Right kidney (tissue), 1 donor: Measurements from ENCODE around the gene ST14.
"Not testable (repeated sequence)": the region's sequence is repeated elsewhere in the genome, so short reads cannot be mapped to it uniquely, and the experiment has no call there.

Experiments
- DNase-seq: peaks from one replicate; pipeline ENCODE4 v3.0.0-alpha.2; 2016

Gene ST14

DNA sequence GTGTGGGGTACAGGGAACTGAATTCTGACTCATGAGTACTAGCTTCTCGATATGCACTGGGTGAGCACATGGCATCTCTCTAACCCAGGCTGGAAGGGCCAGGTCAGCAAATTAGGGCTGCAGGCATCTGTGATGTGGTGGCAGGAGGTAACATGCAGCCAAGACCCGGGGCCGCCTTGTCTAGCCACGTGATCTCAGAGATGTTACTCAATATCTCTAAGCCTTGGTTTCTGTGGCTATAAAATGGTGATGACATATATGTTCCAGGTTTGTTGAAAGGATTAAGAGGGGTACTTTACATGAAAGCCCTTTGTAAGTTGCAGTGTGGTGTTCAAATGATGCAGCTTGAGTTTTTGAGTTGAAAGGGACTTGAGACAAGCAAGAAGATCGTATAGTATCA lies 3.2 kb downstream of the ST14 start:
- no peak for DNase-seq

DNA sequence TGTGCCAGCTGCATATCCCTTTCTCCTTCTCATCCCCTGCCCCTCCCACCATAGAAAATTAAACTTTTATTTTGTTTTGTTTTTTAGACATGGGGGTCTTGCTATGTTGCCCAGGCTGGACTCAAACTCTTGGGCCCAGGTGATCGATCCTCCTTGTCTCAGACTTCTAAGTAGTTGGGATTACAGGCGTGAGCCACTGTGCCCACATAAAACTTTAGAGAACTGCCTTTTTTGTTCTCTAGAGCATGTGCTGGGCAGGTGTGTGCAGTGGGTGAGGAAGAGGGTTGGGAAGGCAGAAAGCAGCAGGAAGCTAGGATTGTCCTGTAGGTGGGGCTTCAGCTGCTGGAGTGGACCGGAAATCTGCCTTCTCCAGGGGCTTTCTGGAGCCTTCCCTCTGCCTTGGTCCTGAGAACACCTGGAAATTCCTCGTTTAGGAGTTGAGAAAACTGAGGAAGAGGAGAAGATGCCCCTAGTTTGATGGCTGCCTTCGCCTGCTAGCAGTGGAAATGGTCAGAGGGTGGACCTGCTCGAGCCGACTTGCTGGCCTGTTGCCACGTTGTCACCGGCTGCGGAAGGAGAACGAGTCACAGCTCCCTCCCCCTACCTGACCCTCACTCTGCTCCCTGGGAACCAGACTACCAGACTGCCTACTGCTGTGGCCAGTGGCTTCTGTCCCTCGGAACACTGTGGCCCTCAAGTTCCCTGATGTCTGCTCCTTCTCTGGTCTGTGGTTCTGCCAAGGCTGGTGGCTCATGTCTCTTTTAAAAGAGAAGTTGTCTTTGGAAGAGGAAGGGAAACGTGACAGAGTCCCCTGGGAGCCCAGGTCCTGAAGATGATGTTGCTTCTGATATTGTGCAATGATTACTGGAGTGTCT lies 4.0 kb downstream of the ST14 start:
- no peak for DNase-seq

DNA sequence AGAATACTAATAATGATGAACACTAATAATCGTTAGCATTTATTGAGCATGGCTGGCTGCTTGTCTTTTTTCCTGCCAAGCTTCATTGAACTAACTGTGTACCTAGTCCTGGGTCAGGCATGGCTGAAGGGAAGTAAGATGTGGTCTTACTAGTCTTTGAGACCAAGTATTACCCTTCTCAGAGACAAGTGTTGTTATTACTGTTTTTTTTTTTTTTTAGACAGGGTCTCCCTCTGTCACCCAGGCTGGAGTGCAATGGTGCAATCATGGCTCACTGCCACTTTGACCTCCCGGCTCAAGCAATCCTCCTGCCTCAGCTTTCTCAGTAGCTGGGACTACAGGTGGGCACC lies 4.6 kb downstream of the ST14 start:
- DNase-seq: no peak

DNA sequence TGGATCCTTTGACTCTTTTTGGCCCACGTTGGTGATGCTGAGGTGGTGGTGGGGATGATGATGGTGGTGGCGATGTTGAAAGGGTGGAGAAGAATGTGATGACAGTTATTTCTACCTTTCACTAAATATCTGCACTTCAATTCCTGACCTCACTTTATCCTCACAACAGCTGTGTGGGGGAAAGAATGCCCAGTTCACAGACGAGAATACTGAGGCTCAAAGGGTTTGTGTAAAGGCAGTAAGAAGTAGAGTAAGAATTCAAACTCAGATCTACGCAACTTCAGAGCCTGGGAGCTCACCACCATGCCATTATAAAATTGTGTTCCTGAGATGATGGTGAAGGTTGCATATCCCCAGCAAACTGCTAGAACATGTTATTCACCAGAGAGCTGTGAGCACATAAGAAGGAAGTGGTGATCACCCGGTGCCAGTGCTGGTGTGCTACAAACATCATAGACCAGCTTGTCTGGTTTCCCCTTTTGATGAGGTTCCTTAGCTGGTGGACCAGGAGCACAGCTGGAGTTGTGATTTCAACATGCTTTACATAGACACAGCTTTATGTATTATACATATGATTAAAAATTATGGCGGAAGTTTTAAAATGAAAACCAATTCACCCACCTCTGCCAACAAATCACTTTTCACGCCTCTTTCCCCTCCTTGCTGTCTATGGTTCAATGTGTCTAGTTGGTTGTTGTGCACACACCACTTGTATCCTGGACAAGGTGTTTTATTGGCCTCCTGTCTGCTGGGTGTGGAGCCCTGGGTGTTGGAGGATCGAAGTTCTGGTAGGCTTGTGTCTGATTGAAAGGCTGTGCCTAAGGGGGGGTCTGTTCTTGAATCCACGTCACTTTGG lies 6.2 kb downstream of the ST14 start:
- no peak for DNase-seq

DNA sequence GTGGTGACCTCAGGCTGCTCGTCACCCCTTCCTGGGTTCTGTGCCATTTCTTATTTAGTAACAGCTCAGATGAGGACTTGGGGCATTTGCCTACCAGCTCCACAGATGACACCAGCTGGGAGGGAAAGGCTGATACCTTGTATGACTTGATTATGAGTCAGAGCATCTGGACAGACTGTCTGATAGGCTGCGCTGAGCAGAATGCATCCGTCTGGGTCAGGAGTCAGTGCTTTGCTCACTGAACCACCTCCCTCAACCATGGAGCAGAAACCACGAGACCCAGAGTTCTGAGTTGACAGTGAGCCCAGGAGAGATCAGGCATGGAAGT lies 6.8 kb downstream of the ST14 start:
- no peak for DNase-seq

DNA sequence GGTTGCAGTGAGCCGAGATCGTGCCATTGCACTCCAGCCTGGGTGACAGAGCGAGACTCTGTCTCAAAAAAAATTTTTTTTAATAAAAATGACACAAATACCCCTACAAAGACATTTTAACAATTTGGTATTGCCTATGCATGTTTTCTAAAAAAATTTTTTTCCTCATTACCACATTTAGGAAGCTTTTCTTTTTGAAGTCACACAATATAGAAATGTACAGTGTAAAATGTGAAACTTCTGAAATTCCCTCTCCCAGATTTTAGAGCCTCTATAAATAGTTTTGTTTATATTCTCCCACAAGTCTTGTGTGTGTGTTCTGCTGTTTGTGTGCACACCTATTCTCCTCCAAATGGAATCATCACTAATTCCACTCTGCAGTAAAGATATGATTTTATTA lies 7.6 kb downstream of the ST14 start:
- no peak for DNase-seq

DNA sequence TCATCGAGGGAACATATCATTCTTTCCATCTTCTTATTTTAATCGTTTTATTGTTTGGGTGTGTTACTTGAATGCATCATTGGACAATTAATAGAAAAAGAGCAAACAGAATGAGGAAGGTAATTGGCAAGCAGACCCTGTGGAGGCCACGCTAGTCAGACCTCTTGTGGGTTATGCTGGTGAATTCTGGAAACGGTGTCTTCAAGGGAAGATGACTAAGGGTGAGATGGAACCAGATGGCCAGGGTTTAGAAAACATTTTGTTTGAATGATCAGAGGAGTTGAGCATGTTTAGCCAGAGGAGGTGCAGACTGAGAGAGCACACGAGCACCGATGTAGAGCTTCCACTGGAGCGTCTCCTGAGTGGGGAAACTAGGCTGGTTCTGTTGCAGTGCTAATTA lies 8.5 kb downstream of the ST14 start:
- DNase-seq: no peak

DNA sequence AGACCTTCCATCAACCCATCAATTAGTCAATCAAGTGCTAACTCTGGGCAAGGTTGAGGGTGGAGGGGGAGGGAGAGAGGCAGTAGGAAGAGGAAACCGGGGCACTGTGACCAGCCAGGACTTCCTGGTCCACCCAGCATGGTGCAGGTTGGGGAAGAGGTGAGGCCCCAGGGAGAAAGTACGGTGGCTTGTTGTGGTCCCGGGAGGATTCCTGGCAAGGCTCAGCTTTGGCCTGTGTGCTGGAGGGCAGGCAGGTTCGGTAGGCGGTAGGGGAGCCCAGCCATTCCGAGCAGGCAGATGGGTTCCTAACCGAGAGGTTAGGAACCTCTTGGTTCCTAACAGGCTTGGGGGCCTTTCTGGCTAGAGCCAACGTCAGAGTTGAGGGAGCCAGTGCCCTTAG lies 10.8 kb downstream of the ST14 start:
- DNase-seq: no peak

DNA sequence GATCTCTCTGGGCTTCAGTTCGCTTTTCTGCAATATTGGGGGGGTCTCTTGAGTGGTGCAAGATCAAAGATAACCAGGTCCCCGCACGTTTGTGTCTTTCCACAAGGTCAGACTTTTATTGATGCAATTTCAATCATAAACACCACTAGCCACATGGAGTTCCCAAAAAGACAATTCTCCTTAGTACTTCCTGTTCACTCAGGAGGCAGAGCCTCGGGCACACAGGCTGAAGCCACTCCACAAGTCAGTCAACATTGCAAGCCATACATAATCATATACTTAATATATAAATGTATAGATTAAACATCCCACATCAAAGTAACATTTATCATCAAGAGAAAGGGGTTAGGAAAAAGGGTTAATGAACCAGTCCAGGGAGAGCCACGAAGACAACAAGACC lies 12.0 kb downstream of the ST14 start:
- no peak for DNase-seq

DNA sequence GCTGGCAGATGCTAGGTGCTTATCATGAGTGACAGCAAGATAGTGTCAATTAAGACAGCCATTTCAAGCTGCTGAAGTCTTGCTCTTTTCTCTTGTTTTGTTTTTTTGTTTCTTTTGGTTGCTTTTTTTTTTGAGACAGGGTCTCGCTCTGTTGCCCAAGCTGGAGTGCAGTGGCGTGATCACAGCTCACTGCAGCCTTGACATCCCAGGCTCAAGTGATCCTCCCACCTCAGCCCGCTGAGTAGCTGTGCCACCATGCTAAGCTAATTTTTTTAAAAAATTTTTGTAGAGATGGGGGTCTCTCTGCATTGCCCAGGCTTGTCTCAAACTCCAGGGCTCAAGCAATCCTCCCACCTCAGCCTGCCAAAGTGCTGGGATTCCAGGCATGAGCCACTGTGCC lies 12.4 kb downstream of the ST14 start:
- not testable (repeated sequence) for DNase-seq

DNA sequence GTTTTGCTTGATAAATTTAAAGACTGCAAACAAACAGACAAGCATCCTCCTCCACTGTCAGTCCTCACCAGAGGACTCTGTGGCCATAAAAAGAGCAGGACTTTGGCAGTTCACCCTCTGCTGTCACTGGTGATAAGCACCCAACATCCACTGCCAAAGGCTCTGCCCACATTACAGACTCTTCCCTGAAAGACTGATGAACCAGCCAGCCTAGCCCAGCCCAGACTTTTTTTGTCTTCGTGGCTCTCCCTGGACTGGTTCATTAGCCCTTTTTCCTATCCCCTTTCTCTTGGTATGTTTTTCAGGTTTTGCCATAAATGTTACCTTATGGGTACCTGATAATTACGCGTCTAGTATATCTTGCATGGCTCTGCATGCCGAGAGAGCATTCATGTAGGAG lies 15.1 kb downstream of the ST14 start:
- DNase-seq: no peak

DNA sequence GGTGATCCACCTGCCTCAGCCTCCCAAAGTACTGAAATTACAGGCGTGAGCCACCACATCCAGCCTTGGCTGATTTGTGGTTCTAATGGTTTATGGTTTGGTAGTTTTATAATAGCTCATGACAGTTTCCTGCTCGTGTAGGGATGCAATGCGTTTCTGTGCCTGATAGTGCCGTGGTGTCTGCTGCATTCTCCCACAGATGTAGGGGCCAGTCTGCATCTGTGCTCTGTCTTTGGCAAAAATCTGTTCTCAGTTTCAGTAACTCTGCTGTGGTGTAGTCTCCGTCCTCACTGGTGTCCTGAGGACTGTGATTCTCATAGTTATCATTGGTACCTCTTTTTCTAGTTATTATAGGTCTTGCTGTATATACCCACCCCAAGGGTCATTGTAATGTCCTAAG lies 16.3 kb downstream of the ST14 start:
- DNase-seq: no peak

DNA sequence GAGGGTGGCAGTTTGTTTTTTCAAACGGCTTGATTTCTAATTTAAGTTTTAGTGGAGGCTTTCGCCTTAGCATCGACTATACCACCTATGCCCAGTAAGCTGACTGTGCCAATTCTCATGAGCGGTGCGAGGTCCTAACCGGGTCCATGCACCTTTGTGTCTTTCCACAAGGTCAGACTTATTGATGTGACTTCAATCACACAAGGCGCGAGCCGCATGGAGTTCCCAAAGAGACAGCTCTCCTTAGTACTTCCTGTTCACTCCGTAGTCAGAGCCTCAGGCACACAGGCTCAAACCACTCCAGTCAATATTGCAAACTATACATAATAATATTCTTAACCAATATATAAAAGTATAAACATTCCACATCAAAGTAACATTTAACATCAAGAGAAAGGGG lies 18.2 kb downstream of the ST14 start:
- no peak for DNase-seq

DNA sequence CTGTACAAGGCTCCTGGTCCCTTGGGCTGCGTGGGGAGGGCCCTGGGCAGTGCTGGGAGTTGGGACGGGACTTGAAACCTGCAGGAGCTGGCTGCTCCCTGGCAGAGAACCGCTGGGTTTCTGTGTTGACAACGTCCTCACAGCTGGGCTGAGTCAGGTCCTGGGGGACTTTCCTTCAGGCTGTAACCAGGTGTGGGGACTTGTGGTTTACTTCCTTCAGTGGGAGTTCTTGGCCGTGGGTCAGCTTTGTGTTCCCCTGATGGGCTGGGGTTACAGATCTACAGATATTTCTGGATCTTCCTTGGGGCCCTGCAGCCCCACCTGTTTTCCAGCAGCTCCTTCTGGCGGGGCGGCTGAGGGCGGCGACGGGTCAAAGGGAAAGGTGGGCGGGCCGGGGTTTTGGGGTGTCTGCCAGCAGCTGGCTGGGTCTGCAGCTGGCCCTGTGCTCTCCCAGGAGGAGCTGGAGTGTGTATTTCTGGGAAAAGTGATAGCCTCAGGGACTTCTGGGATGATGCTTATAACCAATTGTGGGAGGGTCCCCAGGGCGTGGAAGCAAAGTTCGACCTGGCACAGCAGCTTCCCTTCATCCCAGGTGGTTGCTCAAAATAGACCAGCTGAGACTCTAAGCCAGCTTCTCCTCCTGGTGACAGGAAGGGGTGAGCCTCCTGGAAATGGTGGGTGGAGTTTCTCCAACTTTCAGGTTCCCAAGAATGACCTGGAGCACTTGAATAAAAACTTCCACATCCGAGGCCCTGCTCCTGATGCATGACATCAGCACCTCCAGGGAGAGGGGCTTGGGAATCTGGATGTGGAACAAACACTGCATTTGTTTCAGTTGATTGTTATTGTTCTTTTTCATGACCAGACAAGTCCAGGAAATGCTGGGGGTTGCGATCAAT lies 19.1 kb downstream of the ST14 start:
- DNase-seq: peak; percentile 20

DNA sequence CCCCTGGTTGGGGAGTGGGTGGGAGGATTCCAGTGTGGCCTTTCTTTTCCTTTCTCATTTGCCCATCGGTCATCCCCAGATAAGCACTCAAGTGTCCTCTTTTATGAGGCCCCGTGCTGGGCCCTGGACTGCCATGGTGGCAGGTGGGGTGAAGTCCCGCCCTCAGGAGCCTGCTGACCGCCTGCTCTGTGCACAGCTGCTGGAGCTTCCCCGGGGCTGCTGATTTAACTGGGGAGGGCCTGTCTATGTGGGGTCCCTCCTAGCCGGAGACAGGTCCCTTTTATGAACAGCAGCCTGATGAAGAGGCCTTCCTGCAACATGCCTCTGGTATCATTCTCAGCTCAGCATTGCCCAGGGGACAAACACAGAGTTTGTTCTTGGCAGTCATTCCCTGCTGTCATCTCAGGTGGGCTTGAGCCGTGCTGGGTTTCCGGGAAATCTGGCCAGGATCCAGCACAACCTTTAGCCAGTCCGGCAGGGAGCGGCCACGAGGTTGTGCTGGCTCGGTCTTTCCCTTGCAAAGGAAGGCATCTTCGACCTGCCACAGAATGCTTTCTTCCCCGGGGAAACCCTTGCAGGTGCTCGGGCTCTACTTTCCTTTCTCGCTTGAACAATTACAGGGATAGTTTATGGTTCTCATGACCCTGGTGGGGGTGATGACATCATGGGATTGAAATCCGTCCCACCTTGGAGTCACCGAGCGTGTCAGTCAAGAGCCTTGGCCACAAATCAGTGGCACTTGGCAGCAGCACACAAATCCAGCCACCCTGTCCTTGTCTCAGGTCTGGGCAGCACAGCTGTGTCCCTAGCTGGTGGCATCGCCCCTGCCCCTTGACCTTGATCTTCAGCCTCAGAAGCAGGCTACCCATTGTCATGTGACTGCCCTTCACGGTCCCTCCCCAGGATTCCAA lies 20.1 kb downstream of the ST14 start:
- peak; percentile 65 for DNase-seq

DNA sequence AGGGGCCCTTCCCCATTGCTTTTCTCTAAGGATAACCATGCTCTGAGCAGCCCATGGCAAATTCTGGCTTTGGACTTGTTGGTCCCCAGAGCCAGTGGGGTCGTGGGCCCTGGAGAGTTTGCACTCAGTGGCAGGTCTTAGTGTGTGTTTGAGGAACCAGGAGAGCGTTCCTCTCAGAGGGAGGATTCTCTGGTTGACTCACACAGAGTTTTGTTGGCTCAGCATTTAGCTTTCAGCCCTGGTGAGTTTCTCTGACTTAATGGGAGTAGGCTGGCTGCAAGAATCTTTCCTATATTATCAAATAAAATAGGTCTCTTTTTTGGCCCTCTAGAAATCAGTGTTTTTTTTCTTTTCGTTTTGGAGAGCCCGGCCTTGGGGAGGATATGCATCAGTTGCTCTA lies 20.9 kb downstream of the ST14 start:
- DNase-seq: peak; percentile 43

DNA sequence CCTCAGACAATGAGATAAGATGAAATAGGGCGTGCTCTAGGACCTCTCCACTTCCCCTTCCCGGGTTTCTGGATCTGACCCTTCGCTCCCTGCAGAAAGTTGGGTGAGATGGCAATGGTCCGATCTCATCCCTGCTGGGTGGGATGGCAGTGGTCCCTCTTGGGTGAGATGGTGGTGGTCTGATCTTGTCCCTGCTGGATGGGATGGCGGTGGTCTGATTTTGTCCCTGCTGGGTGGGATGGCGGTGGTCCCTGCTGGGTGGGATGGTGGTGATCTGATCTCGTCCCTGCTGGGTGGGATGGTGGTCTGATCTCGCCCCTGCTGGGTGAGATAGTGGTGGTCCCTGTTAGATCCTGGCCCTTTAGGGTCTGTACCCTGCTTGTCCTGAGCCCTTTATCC lies 21.3 kb downstream of the ST14 start:
- DNase-seq: no peak

DNA sequence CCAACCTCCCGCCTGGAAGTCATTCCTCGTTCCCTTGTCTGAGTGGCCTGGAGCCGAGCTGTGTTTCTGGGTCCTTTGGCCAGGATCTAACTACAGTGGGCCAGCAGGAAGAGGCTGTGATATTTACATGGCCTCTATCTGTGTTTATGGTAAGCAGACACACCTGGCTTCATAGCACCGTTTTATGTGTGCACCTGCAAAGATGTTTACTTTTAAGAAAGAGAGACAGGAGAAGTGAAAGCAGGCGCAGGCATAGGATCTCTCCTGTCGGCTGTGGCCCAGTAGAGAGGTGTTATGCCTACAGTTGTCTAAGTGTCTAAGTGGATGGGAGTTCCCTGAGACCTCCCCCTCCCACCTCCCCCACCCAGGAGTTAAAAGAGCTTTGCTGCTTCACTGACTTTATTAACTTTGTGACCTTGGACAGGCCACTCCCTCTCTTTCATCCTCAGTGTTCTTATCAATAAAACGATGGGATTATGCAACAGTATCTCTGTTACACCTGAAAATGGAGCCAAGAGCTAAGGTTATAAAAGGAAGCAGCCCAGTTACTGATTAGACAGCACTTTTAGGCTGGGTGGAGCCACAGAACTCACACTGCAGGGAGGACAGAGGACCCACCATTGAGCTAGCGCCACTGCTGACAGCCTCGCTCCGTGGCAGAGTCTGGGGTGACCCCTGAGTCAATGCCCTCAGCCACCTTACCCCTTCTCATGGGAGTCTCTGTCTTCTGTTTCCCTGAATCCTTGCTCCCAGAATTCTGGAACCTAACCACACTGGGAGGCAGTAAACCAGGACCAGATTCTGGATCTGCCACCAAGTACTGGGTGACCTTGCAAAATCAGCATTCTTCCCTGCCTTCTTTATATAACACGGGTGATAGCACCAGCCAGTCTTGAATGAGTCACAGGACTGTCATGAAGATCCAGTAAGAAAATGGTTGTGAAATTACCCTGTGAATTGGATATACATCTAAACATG lies 22.0 kb downstream of the ST14 start:
- peak; percentile 58 for DNase-seq

DNA sequence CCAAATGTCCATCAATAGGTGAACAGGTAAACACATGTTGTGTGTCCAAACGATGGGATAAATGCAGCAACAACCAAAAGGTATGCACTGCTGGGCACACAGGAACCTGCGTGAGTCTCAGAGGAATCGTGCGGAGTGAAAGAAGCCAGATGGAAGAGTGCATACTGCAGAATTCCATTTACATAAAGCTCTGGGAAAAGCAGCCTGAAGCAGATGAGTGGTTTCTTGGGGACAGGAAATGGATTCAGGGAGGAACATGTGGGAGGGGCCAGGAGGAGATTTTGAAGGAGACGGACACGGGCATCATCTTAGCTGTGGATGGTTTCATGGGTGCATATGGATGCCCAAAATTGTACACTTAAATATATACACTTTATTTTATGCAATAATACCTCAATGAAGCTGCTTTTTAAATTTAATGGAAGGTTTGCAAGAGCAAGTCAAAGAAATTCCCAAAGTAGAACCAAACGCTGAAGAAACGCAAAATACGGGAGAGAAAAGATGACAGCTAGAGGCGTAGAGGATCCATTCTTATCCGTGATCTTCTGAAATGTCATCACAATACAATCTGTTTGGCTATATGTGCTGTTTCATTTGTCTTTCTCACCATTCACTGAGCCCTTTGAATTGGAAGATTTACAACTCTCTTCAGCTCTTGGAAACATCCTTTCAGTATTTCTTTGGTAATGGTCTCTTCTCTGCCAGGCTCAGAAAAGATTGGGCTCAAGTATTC lies 24.5 kb downstream of the ST14 start:
- DNase-seq: no peak

DNA sequence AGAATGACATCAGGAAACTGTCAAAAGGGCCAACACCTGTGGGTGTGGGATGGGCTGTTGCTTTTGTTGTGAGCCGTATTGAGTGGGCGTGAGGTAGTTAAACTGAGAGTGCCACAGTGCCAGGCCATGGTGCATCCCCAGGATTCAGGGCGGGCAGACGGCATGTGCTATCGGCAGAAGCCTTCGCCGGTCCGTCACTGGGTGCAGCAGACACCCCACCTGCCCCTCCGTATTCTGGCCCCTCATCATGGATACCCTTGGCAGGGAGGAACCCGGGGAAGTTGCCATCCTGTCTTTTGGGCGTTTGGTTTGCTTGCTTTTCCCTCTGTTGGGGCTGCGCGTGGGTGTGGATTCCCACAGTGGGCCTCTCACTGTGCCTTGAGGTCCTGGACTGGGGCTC lies 27.5 kb downstream of the ST14 start:
- DNase-seq: no peak
